ENCODE measurements around the gene TNFRSF4. TPM values are rescaled to one million over a fixed set of nuclear protein-coding genes. Genes with fewer than 3 reads are reported as not detected.
A peak's percentile ranks its signal among the peaks of the same experiment; 100 is the strongest.

TNFRSF4 gene
- total and polyA plus RNA-seq, 2 of the 8 experiments (the other 6 are each of a cell fraction or from before 2014, with no cell fraction given), result 0.06 TPM; not detected in 1

- 81% methylated on average over 17 of the region's 26 CpGs; no CpG with 5 or more reads in 1 of the 2 experiments for WGBS, 2 experiments (ENCODE audit: extremely low coverage in 1 of 2, insufficient coverage in 1 of 2, insufficient read length in 1 of 2, insufficient replicate concordance in 2 of 2, low coverage in 1 of 2, low lambda C conversion rate in 2 of 2, missing lambda C conversion rate in 1 of 2)
- H4K8ac ChIP-seq (ENCODE audit: extremely low read depth, insufficient read depth, low read length), result peak overlapping the region; percentile 31; the same call in 1 of the 2 replicates
- H2AFZ ChIP-seq (ENCODE audit: low read length), result no peak overlapping the region
- ChIA-PET CTCF (ENCODE audit: partially characterized antibody) (interaction anchor here (0.6 to 1.8 kb wide), 5 partner anchors 46 to 207 kb away, joined by 3 to 8 read pairs (median 3); no protein-coding TSS in a partner anchor), POLR2A (ENCODE audit: partially characterized antibody) (no interaction called here)
- DNase-seq (ENCODE audit: low read depth in 1 of 2, low spot score in 2 of 2) (peak in 1 of 2 experiments; percentile 51), FAIRE-seq (no peak)
- no peak overlapping the region for H3K4ac ChIP-seq (replicated peaks; ENCODE audit: insufficient read length, low read depth, low read length)
- H3K9me3 ChIP-seq (ENCODE audit: insufficient read depth in 2 of 2, low read depth in 1 of 2, low read length in 1 of 2), result peaks cover 2 to 5% of the 10 kb centered on the region in 2 experiments; a peak in 1 of 4 replicates
- H4K20me1 ChIP-seq (replicated peaks in 1 of 2; ENCODE audit: control insufficient read depth in 1 of 2, insufficient read depth in 2 of 2, low read length in 2 of 2), result peaks cover 0 to 1% of the 10 kb centered on the region in 2 experiments
- H3K4me3 ChIP-seq (ENCODE audit: extremely low read depth in 1 of 4, insufficient read depth in 2 of 4, low read depth in 3 of 4, low read length in 4 of 4), result no peak overlapping the region
- H3K23me2 ChIP-seq (ENCODE audit: low read depth, low read length), result no peaks in the 10 kb centered on the region
- H3K18ac ChIP-seq (ENCODE audit: extremely low read depth, low read length), result no peak overlapping the region; the same call in 1 of the 2 replicates
- H3K27ac ChIP-seq (ENCODE audit: low read depth, low read length), result no peak overlapping the region
- no peak overlapping the region for H2BK15ac ChIP-seq (ENCODE audit: low read length)
- H3K27me3 ChIP-seq (replicated peaks in 1 of 4; ENCODE audit: control insufficient read depth in 3 of 4, extremely low read depth in 1 of 4, insufficient read depth in 3 of 4, low read length in 3 of 4), result peaks cover 0 to 6% (median 3%) of the 10 kb centered on the region in 4 experiments; a peak in 4 of 7 replicates
- H3K79me2 ChIP-seq (ENCODE audit: control insufficient read depth in 1 of 2, insufficient read depth in 2 of 2, low read length in 2 of 2), result no peaks in the 10 kb centered on the region; a peak in 1 of 4 replicates
- 0 out of 2 replicates have a peak overlapping the region, but pooled peaks have one; percentile 60 for H2BK5ac ChIP-seq (ENCODE audit: low read depth, low read length)
- H3K56ac ChIP-seq (replicated peaks; ENCODE audit: insufficient read length, low read depth, low read length), result no peak overlapping the region
- H3K4me2 ChIP-seq (ENCODE audit: insufficient read depth in 1 of 2, low read depth in 2 of 2, low read length in 2 of 2), result 0 out of 4 replicates have a peak overlapping the region, but pooled peaks of 1 of the 2 experiments have one; percentile 23
- H4K5ac ChIP-seq (ENCODE audit: insufficient read length, low read depth, low read length), result no peak overlapping the region
- no peak overlapping the region for H2BK120ac ChIP-seq (replicated peaks; ENCODE audit: low read depth, low read length)
- no peak overlapping the region for H3K9ac ChIP-seq (replicated peaks in 1 of 4; ENCODE audit: extremely low read depth in 1 of 4, low read depth in 3 of 4, low read length in 3 of 4)
- peak overlapping the region; percentile 17 for H4K91ac ChIP-seq (replicated peaks; ENCODE audit: insufficient read length, low read length)
- peak overlapping the region; percentile 17; the same call in 1 of the 2 replicates for H2BK12ac ChIP-seq (ENCODE audit: low read depth, low read length)
- peaks cover 0 to 23% (median 12%) of the 10 kb centered on the region in 4 experiments; a peak in 6 of 7 replicates for H3K4me1 ChIP-seq (replicated peaks in 1 of 4; ENCODE audit: control insufficient read depth in 3 of 4, insufficient read depth in 4 of 4, low read length in 3 of 4)
- no peaks in the 10 kb centered on the region; the same call in 1 of the 2 replicates for H3K79me1 ChIP-seq (ENCODE audit: low read depth, low read length)
- no peak overlapping the region for H2BK20ac ChIP-seq (ENCODE audit: low read length)
- no peak overlapping the region for H3K14ac ChIP-seq (ENCODE audit: insufficient read length)
- H3K23ac ChIP-seq (ENCODE audit: insufficient read length), result no peak overlapping the region
- no peaks in the 10 kb centered on the region for H3K36me3 ChIP-seq (ENCODE audit: control insufficient read depth in 2 of 4, insufficient read depth in 4 of 4, low read length in 3 of 4)
- H2AK5ac ChIP-seq (ENCODE audit: low read depth, low read length), result peak overlapping the region; percentile 75; the same call in 1 of the 2 replicates
- TF ChIP-seq POLR2A (IDR thresholded peaks at IDR 0.05; ENCODE audit: control extremely low read depth in 1 of 2, low read depth in 2 of 2, low read length in 2 of 2) (no peak), CHD2 (IDR thresholded peaks at IDR 0.05; ENCODE audit: low read length) (no peak), TAF1 (IDR thresholded peaks at IDR 0.05; ENCODE audit: low read depth, low read length) (no peak), TEAD4 (IDR thresholded peaks at IDR 0.05; ENCODE audit: low read depth, low read length) (no peak), RXRA (IDR thresholded peaks at IDR 0.05; ENCODE audit: insufficient read depth, low read depth, low read length) (no peak), ASH2L (IDR thresholded peaks at IDR 0.05; ENCODE audit: low read length) (no peak), TAF7 (optimal IDR thresholded peaks at IDR 0.05; ENCODE audit: borderline replicate concordance, low read depth, low read length) (no peak), SIN3A (conservative IDR thresholded peaks at IDR 0.05 in 1 of 2, IDR thresholded peaks at IDR 0.05 in 1 of 2; ENCODE audit: low read depth in 1 of 2, low read length in 2 of 2) (no peak), HDAC2 (IDR thresholded peaks at IDR 0.05; ENCODE audit: borderline replicate concordance in 1 of 2, low read depth in 2 of 2, low read length in 2 of 2) (no peak), POLR2AphosphoS5 (IDR thresholded peaks at IDR 0.05; ENCODE audit: low read depth, low read length) (no peak), BACH1 (IDR thresholded peaks at IDR 0.05; ENCODE audit: low read length) (no peak)
Measured at GRCh38 chr1:1170215-1171091, 43.5 kb downstream of the TNFRSF4 start.
